Activated T-helper 1 cell treated with anti-CD3 and anti-CD28 coated beads, Interleukin-12 subunit alpha, Interleukin-12 subunit beta, Interleukin-2, Interleukin-4 antibody, amounts not matched to agents 30 ng/mL and 10 ng/mL and 1 ng/mL, durations not matched to agents 14 hours and 24 hours and 36 hours (primary cell): Measurements from ENCODE around the gene MAB21L1. TPM values are rescaled to one million over a fixed set of nuclear protein-coding genes. Genes with fewer than 3 reads are reported as not detected.

Source experiments
- DNase-seq: peaks from one replicate; pipeline ENCODE4 v3.0.0; 2021; ENCODE audit warnings: low spot score
- H3K27ac Mint-ChIP-seq: one replicate; pipeline ENCODE4 v1.8.0; 2021; ENCODE audit warnings: mild to moderate bottlenecking, mixed read lengths
- H3K27me3 Mint-ChIP-seq: one replicate; pipeline ENCODE4 v1.8.0; 2022; ENCODE audit warnings: mild to moderate bottlenecking, moderate library complexity, mixed read lengths; ENCODE audit not compliant: insufficient read depth
- H3K36me3 Mint-ChIP-seq: one replicate; pipeline ENCODE4 v1.8.0; 2021; ENCODE audit warnings: low read depth, mixed read lengths
- H3K4me1 Mint-ChIP-seq: one replicate; pipeline ENCODE4 v1.8.0; 2021; ENCODE audit warnings: low read depth, mixed read lengths
- H3K4me3 Mint-ChIP-seq: one replicate; pipeline ENCODE4 v1.8.0; 2021; ENCODE audit warnings: mild to moderate bottlenecking, moderate library complexity, mixed read lengths
- H3K9me3 Mint-ChIP-seq: one replicate; pipeline ENCODE4 v1.8.0; 2021; ENCODE audit warnings: mixed read lengths
- intact Hi-C: fragments of 100-400 bp; cut with micrococcal nuclease; formaldehyde crosslinking; loops from one replicate; pipeline ENCODE4 v1.15.1; 2024
- total RNA-seq: library from RNA; stranded (reverse); gene quantifications from 2 replicates; pipeline ENCODE4 v1.2.3, GENCODE V29; 2022

Gene MAB21L1
- not detected in 2 replicates for total RNA-seq

GRCh38 chr13:35475960-35476943 lies at the start of gene MAB21L1:
Gene MAB21L1, minus strand, starts transcription at chr13:35476689. Its CDS starts 551 bp downstream, at chr13:35476138.
- H3K4me3 Mint-ChIP-seq, result peak within 1 kb of the TSS; percentile 81
- intact Hi-C loops, result loop anchor here (10.0 kb wide), 1 partner anchor 531 kb away; the partner anchor contains the start of gene NBEA
- H3K27me3 Mint-ChIP-seq, result peaks cover 78% of the 10 kb centered on the region
- peaks cover 5% of the 10 kb centered on the region for H3K36me3 Mint-ChIP-seq
- peaks cover 33% of the 10 kb centered on the region for H3K4me1 Mint-ChIP-seq
- DNase-seq, result no peak
- H3K9me3 Mint-ChIP-seq, result peaks cover 3% of the 10 kb centered on the region
- no peak within 1 kb of the TSS for H3K27ac Mint-ChIP-seq

- H3K27ac Mint-ChIP-seq, result no peak overlapping the region
- intact Hi-C loops, result no loop called here
- no peaks in the 10 kb centered on the region for H3K36me3 Mint-ChIP-seq
- no peaks in the 10 kb centered on the region for H3K9me3 Mint-ChIP-seq
- H3K4me1 Mint-ChIP-seq, result no peaks in the 10 kb centered on the region
- H3K27me3 Mint-ChIP-seq, result no peaks in the 10 kb centered on the region
- DNase-seq, result no peak
- H3K4me3 Mint-ChIP-seq, result no peak overlapping the region
Measured at GRCh38 chr13:35524171-35524570, 47.7 kb upstream of the MAB21L1 start.

DNA sequence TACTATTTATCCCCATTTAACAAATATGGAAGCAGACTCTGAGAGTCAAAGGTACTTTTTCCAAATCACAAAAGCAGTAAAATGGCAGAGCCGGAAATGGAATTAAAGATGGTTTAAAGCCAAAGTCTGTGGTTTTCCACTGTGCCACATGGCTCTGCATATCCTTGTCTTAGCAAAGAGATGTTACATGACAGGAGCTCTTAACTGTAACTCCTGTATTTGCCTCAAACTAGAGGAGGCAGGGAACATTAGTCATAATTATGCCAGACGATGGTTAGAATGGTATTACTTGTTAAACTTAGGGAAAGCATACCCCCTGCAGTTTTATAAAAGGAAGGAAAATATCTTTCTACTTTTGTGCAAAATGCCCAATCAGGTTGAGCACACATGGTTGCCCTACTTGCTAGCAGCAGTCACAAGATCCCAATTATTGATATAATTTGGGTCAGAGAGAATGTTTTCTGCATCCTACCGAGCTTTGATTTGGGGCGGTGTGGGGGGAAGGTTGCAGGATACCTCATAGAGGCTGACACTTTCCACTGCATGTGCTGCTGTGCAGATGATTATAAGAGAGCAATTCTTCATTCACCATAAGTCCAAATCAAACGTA lies 42.0 kb upstream of the MAB21L1 start:
- H3K4me1 Mint-ChIP-seq, result no peaks in the 10 kb centered on the region
- no peaks in the 10 kb centered on the region for H3K27me3 Mint-ChIP-seq
- no peak for DNase-seq
- H3K4me3 Mint-ChIP-seq, result no peak overlapping the region
- no peak overlapping the region for H3K27ac Mint-ChIP-seq
- H3K9me3 Mint-ChIP-seq, result no peaks in the 10 kb centered on the region
- intact Hi-C loops, result no loop called here
- H3K36me3 Mint-ChIP-seq, result no peaks in the 10 kb centered on the region

DNA sequence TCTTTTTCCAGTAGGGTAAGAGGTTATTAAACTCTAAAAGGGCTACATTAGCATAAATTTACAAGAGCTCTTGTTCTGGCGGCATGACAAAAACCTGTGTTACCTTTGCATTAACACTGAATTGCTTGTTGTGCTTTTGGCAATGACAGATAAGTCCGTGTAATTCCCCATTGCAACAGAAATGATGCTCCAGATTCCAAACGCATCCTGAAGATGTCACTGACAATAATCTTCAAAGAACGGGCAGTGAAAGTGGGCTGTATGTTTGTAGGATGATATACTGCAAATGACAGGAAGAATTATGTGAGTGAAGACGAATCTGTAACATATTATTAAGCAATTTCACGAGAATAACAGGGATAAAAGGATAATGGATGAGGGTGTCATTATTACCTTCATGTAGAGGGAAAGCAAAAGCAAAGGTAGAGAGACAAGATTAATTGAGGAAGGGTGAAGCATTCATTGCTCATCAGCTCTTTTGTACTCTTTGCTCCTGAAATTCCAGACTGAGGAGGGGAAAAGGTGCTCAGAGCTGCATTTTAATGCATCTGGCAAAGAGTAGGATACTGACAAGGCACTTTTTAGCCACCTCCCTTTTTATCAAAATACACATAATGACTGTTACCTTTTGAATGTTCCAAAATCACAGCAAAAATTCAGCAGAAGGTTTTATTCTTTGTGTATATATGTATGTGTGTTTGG lies 38.5 kb upstream of the MAB21L1 start:
- H3K4me1 Mint-ChIP-seq, result no peaks in the 10 kb centered on the region
- intact Hi-C loops, result no loop called here
- H3K4me3 Mint-ChIP-seq, result no peak overlapping the region
- H3K27me3 Mint-ChIP-seq, result no peaks in the 10 kb centered on the region
- no peak overlapping the region for H3K27ac Mint-ChIP-seq
- H3K36me3 Mint-ChIP-seq, result no peaks in the 10 kb centered on the region
- no peaks in the 10 kb centered on the region for H3K9me3 Mint-ChIP-seq
- no peak for DNase-seq

DNA sequence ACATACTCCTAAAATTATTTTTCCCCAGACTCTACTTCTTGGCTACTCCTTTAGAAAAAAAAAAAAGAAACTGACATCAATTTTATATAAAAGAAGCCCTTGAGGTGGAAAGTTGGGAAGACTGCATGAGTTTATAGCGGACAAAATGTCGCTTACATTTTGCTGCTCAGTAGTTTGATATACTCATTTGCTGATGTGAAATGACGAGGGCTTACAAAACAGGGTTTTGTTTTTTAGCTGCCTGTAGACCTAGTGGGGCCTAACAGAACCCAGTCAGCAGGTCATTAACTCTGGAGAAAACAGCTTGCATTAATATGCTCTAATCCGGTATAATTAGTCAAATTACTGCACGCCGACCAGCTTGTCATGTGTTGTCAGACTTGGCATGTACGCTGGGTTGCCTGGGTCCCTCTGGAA lies 37.6 kb upstream of the MAB21L1 start:
- no peak for DNase-seq
- no peaks in the 10 kb centered on the region for H3K36me3 Mint-ChIP-seq
- H3K27me3 Mint-ChIP-seq, result no peaks in the 10 kb centered on the region
- no peaks in the 10 kb centered on the region for H3K4me1 Mint-ChIP-seq
- H3K27ac Mint-ChIP-seq, result no peak overlapping the region
- H3K4me3 Mint-ChIP-seq, result no peak overlapping the region
- no peaks in the 10 kb centered on the region for H3K9me3 Mint-ChIP-seq
- intact Hi-C loops, result no loop called here

DNA sequence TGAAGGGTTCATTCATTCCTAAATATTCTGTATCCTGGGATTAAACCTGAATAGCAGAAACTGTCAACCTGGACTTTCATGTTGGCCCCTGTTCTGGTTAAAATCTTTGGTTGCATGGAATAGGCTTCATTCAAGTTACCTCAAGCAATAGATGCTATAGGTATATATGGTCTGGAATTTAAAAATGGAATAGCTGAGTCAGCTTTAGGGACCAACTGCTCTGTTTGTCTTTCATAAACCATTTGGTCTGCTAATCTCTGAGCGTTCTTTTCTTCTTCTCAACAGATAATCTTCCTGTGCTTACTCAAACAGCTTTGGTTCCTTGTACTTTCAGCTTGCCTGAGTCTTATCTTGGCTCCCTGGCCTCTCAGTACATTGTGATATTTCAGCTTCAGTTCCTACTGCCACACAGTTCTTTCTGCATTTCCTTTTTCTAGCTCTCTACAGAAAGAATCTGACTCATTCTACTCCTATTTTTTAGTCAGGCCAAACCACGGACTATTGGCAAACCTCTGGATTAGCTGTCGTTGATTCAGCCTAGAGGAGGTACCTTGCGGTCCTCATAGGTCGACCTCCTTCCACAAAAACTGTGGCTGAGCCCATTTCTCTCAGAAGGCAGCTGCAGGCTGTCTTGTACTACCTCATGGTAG lies 35.9 kb upstream of the MAB21L1 start:
- intact Hi-C loops, result no loop called here
- Mint-ChIP-seq H3K9me3 (no peaks in the 10 kb centered on the region), H3K36me3 (no peaks in the 10 kb centered on the region), H3K4me1 (no peaks in the 10 kb centered on the region), H3K4me3 (no peak overlapping the region), H3K27ac (no peak overlapping the region), H3K27me3 (no peaks in the 10 kb centered on the region)
- DNase-seq, result no peak

DNA sequence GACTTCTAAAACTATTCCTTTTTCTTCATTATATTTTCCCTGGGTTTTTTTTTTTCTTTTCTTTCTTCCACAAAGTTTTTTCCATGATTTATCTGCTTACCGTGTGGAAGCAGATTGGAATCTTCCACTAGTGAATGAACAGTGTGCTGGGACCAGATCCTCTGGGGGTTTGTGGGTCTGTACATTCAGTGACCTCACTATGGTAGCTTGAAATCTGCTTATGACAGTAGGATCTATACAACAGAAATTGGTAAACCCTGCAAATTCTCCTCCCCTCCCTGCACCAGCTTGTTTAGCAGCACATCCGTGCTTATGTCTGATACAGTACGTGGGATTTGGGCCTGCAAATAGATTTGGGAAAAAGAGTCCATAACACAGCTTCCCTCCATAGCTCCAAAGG lies 26.0 kb upstream of the MAB21L1 start:
- DNase-seq, result no peak
- H3K27me3 Mint-ChIP-seq, result no peaks in the 10 kb centered on the region
- H3K9me3 Mint-ChIP-seq, result no peaks in the 10 kb centered on the region
- intact Hi-C loops, result no loop called here
- no peaks in the 10 kb centered on the region for H3K36me3 Mint-ChIP-seq
- H3K4me1 Mint-ChIP-seq, result no peaks in the 10 kb centered on the region
- H3K27ac Mint-ChIP-seq, result no peak overlapping the region
- no peak overlapping the region for H3K4me3 Mint-ChIP-seq

- Mint-ChIP-seq H3K4me3 (no peak overlapping the region), H3K27ac (no peak overlapping the region), H3K36me3 (no peaks in the 10 kb centered on the region), H3K9me3 (no peaks in the 10 kb centered on the region), H3K4me1 (no peaks in the 10 kb centered on the region), H3K27me3 (no peaks in the 10 kb centered on the region)
- no peak for DNase-seq
- intact Hi-C loops, result no loop called here
Measured at GRCh38 chr13:35501661-35502235, 25.3 kb upstream of the MAB21L1 start.

DNA sequence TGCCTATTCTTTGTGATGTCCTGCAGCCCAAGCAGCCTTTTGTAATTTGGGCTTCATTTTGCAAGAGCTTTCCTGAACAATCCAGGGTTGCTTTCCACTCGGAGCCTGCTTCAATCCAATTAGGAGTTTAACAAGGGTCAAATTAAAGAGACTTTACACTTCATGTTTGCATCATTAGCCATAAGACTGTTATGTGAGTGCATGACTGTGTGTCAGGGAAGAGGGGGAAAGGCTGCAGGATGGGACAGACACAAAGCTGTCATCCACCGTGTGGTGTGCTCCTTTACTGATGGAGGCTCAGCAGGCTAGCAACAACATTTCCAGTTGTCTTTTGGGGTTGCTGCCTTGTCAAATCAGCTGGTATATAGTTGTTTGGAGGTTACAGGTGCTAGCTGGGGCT lies 23.7 kb upstream of the MAB21L1 start:
- DNase-seq, result no peak
- Mint-ChIP-seq H3K4me3 (no peak overlapping the region), H3K9me3 (no peaks in the 10 kb centered on the region), H3K36me3 (no peaks in the 10 kb centered on the region), H3K4me1 (no peaks in the 10 kb centered on the region), H3K27me3 (no peaks in the 10 kb centered on the region), H3K27ac (no peak overlapping the region)
- intact Hi-C loops, result no loop called here

DNA sequence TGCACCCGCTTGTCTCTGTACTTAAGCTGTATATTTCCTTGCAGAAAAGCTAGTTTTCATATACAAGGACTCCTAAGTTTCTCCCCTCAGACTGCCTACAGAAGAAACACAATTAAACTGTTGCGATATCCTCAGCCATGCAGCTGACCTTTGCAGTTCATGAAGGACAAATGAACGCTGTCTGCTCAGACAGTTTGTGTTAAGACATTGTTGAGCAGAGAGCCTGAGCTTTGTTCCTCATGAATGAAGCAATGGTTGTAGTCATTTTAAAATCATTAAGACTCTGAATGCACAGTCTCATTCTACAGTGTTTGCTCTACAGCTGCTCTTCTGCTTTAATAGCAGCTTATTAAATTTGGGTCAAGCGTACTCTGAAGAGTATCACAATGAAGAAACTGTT lies 23.2 kb upstream of the MAB21L1 start:
- Mint-ChIP-seq H3K27ac (no peak overlapping the region), H3K9me3 (no peaks in the 10 kb centered on the region), H3K4me3 (no peak overlapping the region), H3K27me3 (no peaks in the 10 kb centered on the region), H3K36me3 (no peaks in the 10 kb centered on the region), H3K4me1 (no peaks in the 10 kb centered on the region)
- intact Hi-C loops, result no loop called here
- no peak for DNase-seq

GRCh38 chr13:35499196-35499662 lies 22.7 kb upstream of the MAB21L1 start:
- Mint-ChIP-seq H3K9me3 (no peaks in the 10 kb centered on the region), H3K36me3 (no peaks in the 10 kb centered on the region), H3K4me1 (no peaks in the 10 kb centered on the region), H3K27me3 (no peaks in the 10 kb centered on the region), H3K27ac (no peak overlapping the region), H3K4me3 (no peak overlapping the region)
- DNase-seq, result no peak
- intact Hi-C loops, result no loop called here

DNA sequence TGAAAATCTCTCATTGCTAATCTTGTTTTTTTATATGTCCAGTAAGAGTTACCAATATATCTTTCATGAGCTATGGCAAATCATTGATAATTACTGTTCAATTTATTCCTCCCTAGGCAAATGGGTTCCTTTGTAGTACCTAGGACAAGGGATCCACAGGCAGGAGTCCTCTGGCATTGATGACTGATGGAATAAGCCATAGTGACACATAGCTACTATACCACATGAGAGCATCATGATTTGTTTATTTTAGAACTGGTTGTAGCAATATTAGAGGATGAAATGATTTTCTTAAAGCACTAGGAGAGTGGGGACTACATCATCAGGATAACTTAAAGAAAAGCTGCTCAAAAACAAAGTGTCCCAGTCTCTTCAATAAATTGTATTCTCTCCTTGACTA lies 21.7 kb upstream of the MAB21L1 start:
- Mint-ChIP-seq H3K36me3 (no peaks in the 10 kb centered on the region), H3K27ac (no peak overlapping the region), H3K4me3 (no peak overlapping the region), H3K27me3 (no peaks in the 10 kb centered on the region), H3K4me1 (no peaks in the 10 kb centered on the region), H3K9me3 (no peaks in the 10 kb centered on the region)
- intact Hi-C loops, result no loop called here
- no peak for DNase-seq
